Body of pancreas (tissue), 4 donors: ENCODE measurements around the gene CST4. TPM values are rescaled to one million over a fixed set of nuclear protein-coding genes. Genes with fewer than 3 reads are reported as not detected.

Source experiments
- ATAC-seq: fragments of 150-250 bp; one replicate; pipeline ENCODE4 v1.9.1; 2016
- DNase-seq, 4 donors: peaks; one replicate each; pipeline ENCODE4 v3.0.0-alpha.2; 2019
- H3K27ac ChIP-seq, 4 donors: fragments of 200-600 bp; sonication (generic); 1 replicate in 3 of 4; 2 replicates in 1 of 4; pipeline versions ENCODE4 v1.5.1 to v1.6.1; 2016 to 2019; ENCODE audit warnings: mild to moderate bottlenecking in 1 of 4, mixed read lengths in 1 of 4, moderate library complexity in 1 of 4
- H3K27me3 ChIP-seq, 2 donors: fragments of 200-600 bp; sonication (generic); one replicate each; pipeline ENCODE4 v1.6.0; 2016; ENCODE audit warnings: mild to moderate bottlenecking in 1 of 2
- H3K36me3 ChIP-seq, 2 donors: fragments of 200-600 bp; sonication (generic); replicated peaks in 1 of 2; 2 replicates each; pipeline ENCODE4 v1.5.1; 2016; ENCODE audit warnings: low read depth in 2 of 2; ENCODE audit not compliant: insufficient read depth in 1 of 2
- H3K4me1 ChIP-seq: fragments of 200-600 bp; sonication (generic); one replicate; pipeline ENCODE4 v1.6.0; 2016
- H3K4me3 ChIP-seq, 2 donors: fragments of 200-600 bp; sonication (generic); 1 replicate in 1 of 2; 2 replicates in 1 of 2; pipeline ENCODE4 v1.5.1; 2016 to 2019
- H3K9me3 ChIP-seq, 3 donors: fragments of 200-600 bp; sonication (generic); 1 replicate in 2 of 3; 2 replicates in 1 of 3; pipeline ENCODE4 v1.5.1; 2016
- POLR2A ChIP-seq, 3 donors: fragments of 450-650 bp; IDR thresholded peaks; one replicate each; pipeline ENCODE4 v1.6.1; 2016; ENCODE audit warnings: antibody characterized with exemption in 3 of 3, mild to moderate bottlenecking in 2 of 3
- WGBS, 2 donors: methylation state at CpG; one replicate each; pipeline ENCODE4 v1.1.5; 2017; 5-methylcytosine and 5-hydroxymethylcytosine counted together
- intact Hi-C: fragments of 100-400 bp; cut with DNase I; formaldehyde crosslinking; loops from one replicate; pipeline ENCODE4 v1.15.1; 2023
- total RNA-seq, 2 donors: library from RNA; depleted of rRNA; stranded (reverse); fragments of >200 nt; gene quantifications; one replicate each; pipeline ENCODE4 v1.1.0, GENCODE V29; 2016
- TF ChIP-seq, protein P1 (sequence below), 7 experiments: fragments of 450-650 bp in 4 of 7; fragments of 200-600 bp in 3 of 7; sonication (generic) in 3 of 7; IDR thresholded peaks; one replicate each; pipeline ENCODE4 v1.5.1; 2016 to 2019; ENCODE audit warnings: antibody characterized with exemption in 7 of 7

Gene CST4
- total RNA-seq, 2 donors from 2014 or later: not detected

DNA sequence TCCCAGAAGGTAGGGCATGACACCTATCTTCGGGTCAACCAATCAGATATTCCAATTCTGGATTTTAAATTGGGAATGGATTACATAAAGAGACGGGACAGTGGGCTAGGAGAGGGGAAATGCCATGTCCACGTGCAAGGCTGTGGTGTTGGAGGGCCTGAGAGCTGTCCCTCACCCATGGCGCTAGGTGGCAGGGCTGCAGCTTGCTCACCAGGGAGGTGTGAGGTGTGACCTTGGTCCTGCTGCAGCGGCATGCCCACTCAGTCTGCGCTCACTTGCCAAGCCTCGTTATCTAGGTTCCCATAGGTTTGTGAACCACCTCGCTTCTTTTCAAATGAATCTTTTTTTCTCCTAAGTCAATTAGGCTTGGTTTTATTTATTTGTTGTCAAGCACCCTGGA is 31.6 kb downstream of the CST4 start:
- H3K4me3 ChIP-seq: no peak overlapping the region
- WGBS, 2 donors: 29 to 31% methylated on average over 7 to 8 of the region's 8 CpGs
- no peak for ATAC-seq
- no peak overlapping the region for H3K27ac ChIP-seq
- TF ChIP-seq POLR2A (IDR thresholded peaks at IDR 0.05): no peak
- TF ChIP-seq, protein P1, sequence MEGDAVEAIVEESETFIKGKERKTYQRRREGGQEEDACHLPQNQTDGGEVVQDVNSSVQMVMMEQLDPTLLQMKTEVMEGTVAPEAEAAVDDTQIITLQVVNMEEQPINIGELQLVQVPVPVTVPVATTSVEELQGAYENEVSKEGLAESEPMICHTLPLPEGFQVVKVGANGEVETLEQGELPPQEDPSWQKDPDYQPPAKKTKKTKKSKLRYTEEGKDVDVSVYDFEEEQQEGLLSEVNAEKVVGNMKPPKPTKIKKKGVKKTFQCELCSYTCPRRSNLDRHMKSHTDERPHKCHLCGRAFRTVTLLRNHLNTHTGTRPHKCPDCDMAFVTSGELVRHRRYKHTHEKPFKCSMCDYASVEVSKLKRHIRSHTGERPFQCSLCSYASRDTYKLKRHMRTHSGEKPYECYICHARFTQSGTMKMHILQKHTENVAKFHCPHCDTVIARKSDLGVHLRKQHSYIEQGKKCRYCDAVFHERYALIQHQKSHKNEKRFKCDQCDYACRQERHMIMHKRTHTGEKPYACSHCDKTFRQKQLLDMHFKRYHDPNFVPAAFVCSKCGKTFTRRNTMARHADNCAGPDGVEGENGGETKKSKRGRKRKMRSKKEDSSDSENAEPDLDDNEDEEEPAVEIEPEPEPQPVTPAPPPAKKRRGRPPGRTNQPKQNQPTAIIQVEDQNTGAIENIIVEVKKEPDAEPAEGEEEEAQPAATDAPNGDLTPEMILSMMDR (IDR thresholded peaks at IDR 0.05): no peak
- intact Hi-C loops: no loop called here
- no peaks in the 10 kb centered on the region for H3K27me3 ChIP-seq
- no peaks in the 10 kb centered on the region for H3K36me3 ChIP-seq
- DNase-seq: peak in 2 of 4 donors; percentile 26 to 49
- H3K9me3 ChIP-seq: no peaks in the 10 kb centered on the region
- H3K4me1 ChIP-seq: peaks cover 13% of the 10 kb centered on the region

DNA sequence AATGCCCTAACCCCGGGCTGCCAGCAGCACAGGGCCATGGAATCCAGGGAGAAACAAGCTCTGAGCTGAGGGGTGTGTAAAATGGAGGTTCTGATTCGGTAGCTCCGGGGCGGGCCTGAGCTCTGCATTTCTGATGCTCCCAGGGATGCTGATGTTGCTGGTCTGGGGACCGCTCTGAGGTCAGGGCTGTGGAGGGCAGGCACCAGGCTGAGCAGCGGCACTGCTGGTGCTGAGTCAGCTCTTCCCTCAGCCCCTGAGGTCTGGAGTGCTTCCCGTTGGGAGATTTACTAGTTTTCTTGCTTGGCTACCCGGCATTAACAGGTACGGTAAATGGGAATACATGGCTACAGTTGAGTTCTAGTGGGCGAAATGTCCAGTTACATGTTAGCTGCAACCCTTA is 32.5 kb downstream of the CST4 start:
- DNase-seq: no peak
- intact Hi-C loops: no loop called here
- TF ChIP-seq POLR2A (IDR thresholded peaks at IDR 0.05): no peak
- TF ChIP-seq, protein P1 (IDR thresholded peaks at IDR 0.05): no peak
- peak overlapping the region in 1 of 4 donors; percentile 64 for H3K27ac ChIP-seq
- no peak for ATAC-seq
- no peaks in the 10 kb centered on the region for H3K27me3 ChIP-seq
- no peak overlapping the region for H3K4me3 ChIP-seq
- WGBS, 2 donors: 69 to 75% methylated on average over 6 to 10 of the region's 10 CpGs
- no peaks in the 10 kb centered on the region for H3K9me3 ChIP-seq
- no peaks in the 10 kb centered on the region for H3K36me3 ChIP-seq
- peaks cover 13% of the 10 kb centered on the region for H3K4me1 ChIP-seq

DNA sequence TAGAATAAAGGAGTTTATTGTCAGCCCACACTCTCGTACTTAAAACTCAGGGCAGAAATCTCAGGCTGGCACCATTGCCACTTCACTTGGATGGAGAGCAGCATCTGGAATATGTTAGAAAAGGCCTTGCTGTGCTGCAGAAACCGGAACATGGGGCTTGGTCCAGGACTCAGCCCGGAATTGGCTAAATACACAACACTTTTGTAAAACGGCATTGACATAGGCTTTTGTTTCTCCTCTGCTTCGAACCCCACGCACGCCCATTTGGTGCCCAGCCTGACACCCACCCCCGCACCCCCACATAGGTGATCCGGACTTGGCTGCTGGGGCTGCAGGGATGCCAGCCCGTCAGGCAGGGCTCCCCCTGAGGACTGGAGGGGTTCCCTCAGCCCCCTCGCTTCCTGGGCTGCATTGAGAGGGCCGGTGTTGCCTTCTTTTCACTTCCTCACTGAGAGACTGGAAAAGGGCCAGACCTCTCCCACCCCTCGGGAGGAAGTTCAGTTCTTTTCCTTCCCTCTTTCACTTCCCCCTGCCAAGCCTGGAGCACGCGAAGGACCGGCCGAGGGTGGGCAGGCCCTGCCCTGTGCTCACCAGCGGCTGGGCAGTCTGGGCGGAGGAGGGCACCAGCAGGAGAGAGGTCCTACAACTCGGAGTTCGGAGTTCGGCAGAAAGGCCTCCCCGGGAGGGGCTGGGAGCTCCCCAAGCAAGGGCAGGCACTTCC is 33.2 kb downstream of the CST4 start:
- intact Hi-C loops: no loop called here
- H3K27ac ChIP-seq: peak overlapping the region in 2 of 4 donors; percentile 45 to 64
- H3K4me3 ChIP-seq: no peak overlapping the region
- peak; percentile 12 for ATAC-seq
- H3K36me3 ChIP-seq: no peaks in the 10 kb centered on the region
- no peaks in the 10 kb centered on the region for H3K27me3 ChIP-seq
- 51 to 62% methylated on average over 17 to 23 of the region's 23 CpGs for WGBS, 2 donors
- H3K4me1 ChIP-seq: peaks cover 13% of the 10 kb centered on the region
- H3K9me3 ChIP-seq: no peaks in the 10 kb centered on the region
- no peak for TF ChIP-seq POLR2A (IDR thresholded peaks at IDR 0.05)
- TF ChIP-seq, protein P1 (IDR thresholded peaks at IDR 0.05): no peak
- DNase-seq: peak in 1 of 4 donors; percentile 64

DNA sequence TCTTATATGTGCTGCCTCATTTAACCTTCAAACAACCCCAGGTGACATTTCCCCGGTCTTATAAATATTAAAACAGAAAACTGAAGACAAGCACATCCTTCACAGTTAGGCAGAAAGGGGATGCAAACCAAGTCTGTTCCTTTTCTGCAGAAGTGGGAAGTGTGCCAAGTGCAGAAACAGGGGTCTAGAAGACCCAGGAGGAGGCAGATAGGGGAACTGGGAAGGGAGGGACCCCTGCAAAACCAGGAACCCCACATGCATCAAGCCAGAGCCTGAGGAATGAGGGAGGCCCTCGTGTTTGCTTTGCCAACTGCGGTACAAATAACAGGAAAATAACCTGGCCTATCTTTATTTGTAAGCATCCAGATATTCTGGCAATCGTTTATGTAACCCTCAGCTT is 34.1 kb downstream of the CST4 start:
- DNase-seq (no peak), ATAC-seq (no peak)
- H3K27me3 ChIP-seq: no peaks in the 10 kb centered on the region
- H3K4me3 ChIP-seq: no peak overlapping the region
- H3K9me3 ChIP-seq: no peaks in the 10 kb centered on the region
- TF ChIP-seq, protein P1 (IDR thresholded peaks at IDR 0.05): no peak
- no peak for TF ChIP-seq POLR2A (IDR thresholded peaks at IDR 0.05)
- intact Hi-C loops: no loop called here
- WGBS, 2 donors: 41 to 68% methylated on average over 4 of the region's 4 CpGs
- H3K36me3 ChIP-seq: no peaks in the 10 kb centered on the region
- H3K27ac ChIP-seq: no peak overlapping the region
- H3K4me1 ChIP-seq: peaks cover 13% of the 10 kb centered on the region

DNA sequence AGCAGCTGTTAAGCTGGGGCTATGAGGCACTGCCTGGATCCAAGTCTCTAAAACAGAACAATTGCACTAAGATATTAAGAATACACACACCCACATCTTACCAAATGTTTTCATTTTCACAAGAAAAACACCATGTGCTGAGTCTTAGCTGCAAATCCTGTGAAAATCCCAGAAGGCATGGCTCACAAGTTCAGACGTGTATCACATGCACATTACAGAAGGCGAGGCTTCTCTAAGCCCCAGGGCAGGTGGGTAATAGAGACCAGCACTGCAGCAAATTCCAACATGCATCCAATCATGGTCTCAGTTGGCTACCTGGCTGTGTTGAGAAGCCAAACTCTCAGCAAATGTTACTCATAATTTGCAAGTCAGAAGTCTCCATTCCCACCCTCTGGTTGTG is 34.8 kb downstream of the CST4 start:
- no peak overlapping the region for H3K27ac ChIP-seq
- no peaks in the 10 kb centered on the region for H3K27me3 ChIP-seq
- H3K9me3 ChIP-seq: no peaks in the 10 kb centered on the region
- 71 to 72% methylated on average over 2 of the region's 2 CpGs for WGBS, 2 donors
- intact Hi-C loops: no loop called here
- no peak overlapping the region for H3K4me3 ChIP-seq
- H3K4me1 ChIP-seq: peaks cover 9% of the 10 kb centered on the region
- TF ChIP-seq, protein P1 (IDR thresholded peaks at IDR 0.05): no peak
- TF ChIP-seq POLR2A (IDR thresholded peaks at IDR 0.05): no peak
- no peaks in the 10 kb centered on the region for H3K36me3 ChIP-seq
- ATAC-seq (no peak), DNase-seq (no peak)
